HG02973 (cell line): ENCODE results near the gene TSC22D3.
"Not testable (repeated sequence)": the region's sequence is repeated elsewhere in the genome, so short reads cannot be mapped to it uniquely, and the experiment has no call there.

Source experiments
- ATAC-seq: cut with Tn5 transposase; IDR thresholded peaks from one replicate; pipeline ENCODE4 v1.9.1; 2021; ENCODE audit warnings: moderate library complexity; ENCODE audit not compliant: unreplicated experiment

TSC22D3 gene

DNA sequence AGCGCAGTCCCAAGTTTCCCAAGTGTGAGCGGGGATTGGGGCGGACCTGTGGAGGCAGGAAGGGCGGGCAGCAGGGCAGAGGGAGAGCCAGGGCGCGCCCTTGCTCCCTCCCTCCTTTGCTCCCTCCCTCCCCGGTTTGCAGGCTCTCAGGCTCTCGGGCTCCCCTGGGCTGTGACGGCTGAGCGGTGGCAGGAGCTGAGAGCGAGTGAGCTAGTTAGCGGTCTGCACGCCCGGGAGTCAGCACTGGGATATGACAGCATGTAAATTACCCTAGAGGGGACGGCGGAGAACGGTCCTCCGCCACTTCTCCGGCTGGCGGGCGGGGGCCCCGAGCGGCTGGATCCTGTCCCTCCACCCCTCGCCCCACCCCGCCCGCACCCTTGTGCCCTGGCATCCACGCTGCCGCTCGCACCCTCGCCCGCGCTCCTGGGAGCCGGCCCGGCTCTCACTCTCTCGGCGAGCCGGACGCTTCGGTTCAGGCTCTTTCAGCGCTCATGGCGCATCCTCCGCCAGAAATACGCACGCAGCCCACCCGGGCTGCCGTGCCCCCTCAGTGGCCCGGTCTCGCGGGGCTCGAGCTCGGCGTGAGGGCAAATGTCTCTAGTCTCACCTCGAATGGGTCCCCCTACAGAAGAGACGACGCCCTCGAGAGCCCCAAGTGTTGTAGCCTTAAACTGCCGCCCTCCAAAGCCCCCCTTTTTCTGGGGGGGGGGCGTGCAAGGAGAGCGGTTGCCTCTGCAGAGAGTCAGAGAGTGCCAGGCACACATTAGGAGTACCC lies at the start of gene TSC22D3:
Gene TSC22D3 (minus strand): TSS at position 54 of the 778 bp plus-strand sequence. CDS start 368 bp downstream, outside the sequence.
- peak; percentile 89 for ATAC-seq

- ATAC-seq = no peak
Observed at GRCh38 chrX:107823456-107823855, 47.9 kb upstream of the TSC22D3 start.

DNA sequence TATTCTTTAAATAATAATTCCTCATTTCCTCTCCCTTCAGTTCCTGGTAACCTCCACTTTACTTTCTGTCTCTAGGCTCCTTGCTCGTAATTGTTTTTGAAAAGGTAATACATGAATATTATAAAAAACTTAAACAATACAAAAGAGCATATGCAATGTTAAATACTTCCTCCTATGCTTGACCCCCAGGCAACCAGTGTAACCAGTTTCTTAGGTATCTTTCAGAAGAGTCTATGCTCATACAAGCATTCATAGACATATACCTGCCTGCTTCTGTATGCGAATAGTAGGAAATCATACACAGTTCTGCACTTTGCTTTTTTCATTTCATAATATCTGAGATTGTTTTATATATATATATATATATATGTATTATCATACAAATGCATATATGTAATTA lies 47.5 kb upstream of the TSC22D3 start:
- ATAC-seq = no peak

DNA sequence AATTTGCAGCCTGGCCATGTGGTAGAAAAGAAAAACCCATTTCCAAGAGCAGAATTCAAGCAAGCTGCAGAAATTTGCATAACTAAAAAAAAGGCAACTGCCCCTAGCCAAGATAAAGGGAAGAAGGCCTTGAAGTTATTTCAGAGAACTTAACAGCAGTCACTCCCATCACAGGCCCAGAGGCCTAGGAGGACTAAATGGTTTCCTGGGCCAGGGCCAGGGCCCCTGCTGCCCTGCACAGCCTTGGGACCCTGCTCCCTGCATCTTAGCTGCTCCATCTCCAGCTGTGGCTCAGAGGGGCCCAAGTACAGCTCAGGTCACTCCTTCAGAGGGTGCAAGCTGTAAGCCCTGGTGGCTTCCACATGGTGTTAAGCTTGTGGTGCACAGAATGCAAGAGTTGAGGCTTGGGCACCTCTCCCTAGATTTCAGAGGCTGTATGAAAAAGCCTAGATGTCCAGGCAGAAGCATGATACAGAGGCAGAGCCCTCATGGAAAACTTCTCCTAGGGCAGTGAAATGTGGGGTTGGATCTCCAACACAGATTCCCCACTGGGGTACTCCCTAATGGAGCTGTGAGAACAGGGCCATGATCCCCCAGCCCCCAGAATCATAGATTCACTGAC lies 43.4 kb upstream of the TSC22D3 start:
- ATAC-seq = no peak

- ATAC-seq = not testable (repeated sequence)
Observed at GRCh38 chrX:107810053-107810452, 34.5 kb upstream of the TSC22D3 start.

GRCh38 chrX:107805179-107805578 lies 29.6 kb upstream of the TSC22D3 start:
- ATAC-seq = no peak

DNA sequence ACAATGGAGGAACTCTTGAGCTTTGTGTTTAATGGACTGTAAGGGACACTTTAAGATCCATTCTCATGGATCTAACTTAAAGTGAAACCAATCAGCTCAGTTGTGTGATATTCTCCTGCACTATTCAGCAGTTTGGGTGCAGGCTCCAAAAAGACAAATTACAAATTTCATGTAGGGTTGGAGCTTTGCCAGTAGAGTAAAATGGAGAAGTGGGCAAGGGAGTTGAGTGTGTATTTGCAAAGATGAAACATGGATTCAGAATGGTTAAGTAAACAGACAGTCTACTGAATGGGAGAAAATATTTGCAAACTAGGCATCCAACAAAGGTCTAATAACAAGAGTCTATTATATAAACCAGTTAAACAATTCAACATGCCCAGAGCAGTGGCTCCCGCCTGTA lies 28.8 kb upstream of the TSC22D3 start:
- no peak for ATAC-seq

GRCh38 chrX:107787827-107788226 lies 12.2 kb upstream of the TSC22D3 start:
- no peak for ATAC-seq

DNA sequence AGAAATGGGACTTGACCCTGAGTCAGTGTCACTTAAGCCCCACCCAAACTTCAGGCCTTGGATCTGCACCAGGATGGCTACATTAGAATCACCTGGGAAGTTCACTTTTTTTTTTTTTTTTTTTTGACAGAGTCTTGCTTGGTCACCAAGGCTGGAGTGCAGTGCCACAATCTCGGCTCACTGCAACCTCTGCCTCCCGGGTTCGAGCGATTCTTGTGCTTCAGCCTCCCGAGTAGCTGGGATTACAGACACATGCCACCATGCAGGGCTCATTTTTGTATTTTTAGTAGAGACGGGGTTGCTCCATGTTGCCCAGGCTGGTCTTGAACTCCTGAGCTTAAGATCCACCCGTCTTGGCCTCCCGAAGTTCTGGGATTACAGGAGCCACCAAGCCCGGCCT lies 4.9 kb upstream of the TSC22D3 start:
- no peak for ATAC-seq

GRCh38 chrX:107777536-107777832 lies 1.9 kb upstream of the TSC22D3 start, which contains the start of gene NCBP2L:
NCBP2L (plus strand) TSS chrX:107777733; CDS start chrX:107794221, 16,488 bp downstream.
- ATAC-seq = no peak

DNA sequence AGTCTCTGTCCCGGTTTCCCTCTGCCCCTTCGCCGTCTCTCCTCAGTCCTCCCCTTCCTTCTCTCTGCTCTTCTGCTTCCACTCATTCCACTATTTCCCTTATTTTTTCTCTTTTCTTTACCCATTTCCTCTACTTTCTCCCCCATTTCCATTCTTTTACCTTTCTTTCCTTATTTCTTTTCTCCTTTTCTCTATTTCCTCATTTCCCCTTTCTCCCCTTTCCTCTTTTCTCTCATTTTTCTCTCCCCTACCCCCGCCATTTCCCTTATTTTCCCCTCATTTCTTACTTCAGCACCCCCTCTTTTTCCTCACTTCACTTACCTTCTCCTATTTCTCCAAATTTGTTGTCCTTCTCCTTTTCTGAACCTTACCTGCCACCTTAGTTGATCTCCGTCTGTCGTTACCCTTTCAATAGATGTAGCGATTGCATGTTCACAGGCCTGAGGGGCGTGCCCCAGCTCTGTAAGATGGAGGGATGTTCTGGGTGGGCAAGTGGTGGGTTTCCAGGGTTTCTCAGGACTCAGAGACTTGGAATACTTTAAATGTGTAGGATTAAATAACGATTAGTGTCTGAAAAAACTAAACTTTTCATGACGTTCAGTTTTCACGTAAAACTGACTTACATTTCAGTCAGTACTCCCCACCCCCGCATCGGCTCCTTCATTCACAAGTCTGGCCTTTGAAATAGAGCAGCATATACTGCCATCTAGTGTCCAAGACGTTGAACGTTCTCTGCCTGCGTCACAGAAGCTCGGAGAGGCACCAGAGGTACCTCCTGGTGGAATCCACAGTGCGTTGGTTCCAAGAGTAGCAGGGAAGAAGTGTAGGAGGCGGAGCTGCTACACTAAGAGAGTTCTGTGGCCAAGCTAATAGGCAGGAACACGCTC lies 1.3 kb upstream of the TSC22D3 start:
- ATAC-seq = peak; percentile 80

DNA sequence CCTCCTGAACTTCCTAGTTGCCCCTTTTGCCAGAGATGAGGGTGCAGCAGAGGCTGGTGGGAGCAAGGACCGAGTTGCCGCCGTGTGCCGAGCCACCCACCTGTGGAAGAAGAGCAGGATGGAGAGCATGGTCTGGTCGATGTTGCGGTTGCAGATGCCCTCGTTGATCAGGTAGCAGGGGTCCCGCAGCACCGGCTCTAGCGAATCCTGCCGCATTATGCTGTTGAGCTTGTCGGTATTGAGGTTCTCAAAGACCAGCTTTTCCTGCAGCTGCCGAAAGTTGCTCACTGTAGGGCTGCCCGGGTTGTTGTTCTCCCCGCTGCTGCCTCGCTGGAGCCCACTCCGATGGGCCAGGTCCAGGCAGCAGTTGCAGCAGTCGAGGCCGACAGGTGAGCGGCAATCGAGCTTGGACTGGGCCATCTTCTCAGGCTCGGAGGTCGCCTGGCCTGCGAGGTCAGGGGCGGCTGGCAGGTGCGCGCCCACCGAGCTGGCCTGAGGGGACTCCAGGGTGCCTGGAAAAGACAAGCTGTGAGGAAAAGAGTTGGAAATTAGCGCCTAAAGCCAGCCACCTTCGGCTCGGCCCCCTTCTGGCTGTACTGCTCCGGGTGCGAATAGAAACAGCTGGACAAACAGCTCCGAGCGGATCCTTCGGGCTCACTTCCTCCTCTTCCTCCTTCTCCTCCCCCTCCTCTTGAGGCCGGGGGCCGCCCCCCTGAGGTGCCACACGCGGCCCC lies 420 bp downstream of the TSC22D3 start:
- ATAC-seq = peak; percentile 8

- ATAC-seq = no peak
Observed at GRCh38 chrX:107773906-107774435, 1.6 kb downstream of the TSC22D3 start.

DNA sequence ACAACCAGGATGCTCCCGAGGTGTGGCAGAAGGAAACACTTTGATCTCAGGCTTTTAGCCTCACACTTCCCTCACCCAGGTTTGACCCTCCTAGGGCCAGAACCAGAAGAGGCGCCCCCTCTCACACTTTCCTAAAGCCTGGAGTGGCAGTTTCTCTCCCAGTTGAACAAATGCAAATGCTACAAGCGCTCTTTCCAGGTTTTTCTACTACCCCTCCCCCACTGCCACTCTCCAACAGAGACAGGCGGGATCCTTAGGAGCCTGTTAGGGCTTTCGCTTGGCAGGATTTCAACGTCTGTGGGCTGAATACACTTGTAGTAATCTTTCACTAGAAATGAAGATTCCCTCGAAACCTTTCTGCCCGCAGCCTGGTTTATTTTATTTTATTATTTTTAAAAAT lies 2.4 kb downstream of the TSC22D3 start:
- ATAC-seq = no peak

GRCh38 chrX:107769581-107770317 lies 5.8 kb downstream of the TSC22D3 start:
- no peak for ATAC-seq

DNA sequence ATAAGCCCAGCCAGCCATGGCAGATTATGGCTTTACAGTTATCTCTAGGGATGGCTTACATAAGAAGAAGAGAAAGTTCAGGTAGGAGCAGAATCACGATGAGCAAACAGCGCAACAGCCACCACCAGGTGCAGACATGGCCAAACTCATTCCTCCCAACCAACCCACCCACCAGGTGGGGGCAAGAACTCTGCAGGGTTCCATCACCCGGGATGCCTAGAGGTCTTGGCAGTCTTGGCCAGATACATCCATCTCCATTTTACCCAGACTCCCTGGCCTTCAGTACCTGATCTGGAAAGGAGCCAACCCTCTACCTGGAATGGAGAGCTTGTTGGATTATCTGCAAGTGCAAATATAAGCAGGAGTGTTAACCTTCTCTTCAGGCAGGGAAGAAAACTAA lies 7.5 kb downstream of the TSC22D3 start:
- ATAC-seq = no peak

DNA sequence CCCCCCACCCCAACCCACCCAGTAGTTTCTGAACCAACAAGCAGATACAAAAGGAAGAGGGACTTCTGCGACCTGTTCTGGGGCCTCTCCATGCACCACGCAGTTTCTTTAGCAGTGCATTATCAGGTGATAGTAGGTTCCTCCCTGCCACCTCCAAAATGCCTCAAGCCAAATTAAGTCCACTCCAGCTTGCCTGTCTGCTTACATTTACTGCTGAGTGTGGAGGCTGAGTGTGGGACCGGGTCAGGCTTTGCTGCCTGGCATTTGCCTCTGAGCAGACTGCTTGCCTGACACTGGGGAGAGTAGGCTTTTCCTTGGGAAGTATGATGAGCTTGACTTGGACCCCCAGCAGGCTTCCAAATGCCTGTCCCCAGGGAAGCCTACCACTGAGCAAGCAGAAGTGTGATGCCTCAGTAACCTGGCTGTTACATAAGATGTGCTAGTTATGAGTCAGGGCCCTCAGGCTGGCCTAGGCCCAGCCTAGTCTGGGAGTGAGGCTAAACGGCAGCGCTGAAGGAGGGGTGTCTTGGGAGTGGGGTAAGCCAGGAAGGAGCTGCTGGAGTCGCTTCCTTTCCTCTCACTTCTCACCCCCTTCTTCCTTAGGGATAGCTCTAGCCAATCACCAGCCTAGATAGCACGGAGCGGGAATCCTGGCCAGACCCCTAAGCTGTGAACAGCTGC lies 9.0 kb downstream of the TSC22D3 start:
- ATAC-seq = no peak

GRCh38 chrX:107764845-107765608 lies 10.6 kb downstream of the TSC22D3 start:
- no peak for ATAC-seq

DNA sequence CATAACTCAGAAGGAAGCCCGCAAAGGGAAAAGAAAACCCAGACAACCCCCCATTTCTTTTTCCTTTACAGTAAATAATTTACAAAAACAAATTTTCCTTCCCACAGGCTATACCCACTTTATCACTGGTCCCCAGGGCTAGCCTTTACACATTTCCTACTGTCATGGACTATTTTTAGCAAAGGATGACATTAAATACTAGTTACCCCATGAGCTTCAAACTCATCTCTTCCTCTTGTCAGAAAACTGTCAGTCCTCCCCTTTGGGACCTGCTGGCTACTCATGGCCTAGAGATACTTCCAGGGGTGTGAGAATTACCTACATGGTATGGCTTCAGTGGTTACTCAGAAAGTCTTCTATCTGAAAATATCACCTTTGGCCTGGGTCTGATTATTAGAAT lies 11.9 kb downstream of the TSC22D3 start:
- no peak for ATAC-seq
